A673 (cell line): Measurements from ENCODE around the gene CYBC1.

Source experiments
- EZH2 ChIP-seq: fragments of 200-600 bp; sonication (generic); IDR thresholded peaks from 2 replicates; pipeline ENCODE4 v1.6.1; 2017; ENCODE audit warnings: borderline replicate concordance, low read depth, mild to moderate bottlenecking, mixed read lengths, antibody characterized with exemption, low read length; ENCODE audit not compliant: poor library complexity, severe bottlenecking
- TF ChIP-seq, protein P1 (sequence below): fragments of 300-800, 200-600 bp; sonication (generic); conservative IDR thresholded peaks from 2 replicates; pipeline ENCODE4 v1.5.1; 2017; ENCODE audit warnings: low read depth, mild to moderate bottlenecking, antibody characterized with exemption, low read length, moderate library complexity, mixed read lengths

DNA sequence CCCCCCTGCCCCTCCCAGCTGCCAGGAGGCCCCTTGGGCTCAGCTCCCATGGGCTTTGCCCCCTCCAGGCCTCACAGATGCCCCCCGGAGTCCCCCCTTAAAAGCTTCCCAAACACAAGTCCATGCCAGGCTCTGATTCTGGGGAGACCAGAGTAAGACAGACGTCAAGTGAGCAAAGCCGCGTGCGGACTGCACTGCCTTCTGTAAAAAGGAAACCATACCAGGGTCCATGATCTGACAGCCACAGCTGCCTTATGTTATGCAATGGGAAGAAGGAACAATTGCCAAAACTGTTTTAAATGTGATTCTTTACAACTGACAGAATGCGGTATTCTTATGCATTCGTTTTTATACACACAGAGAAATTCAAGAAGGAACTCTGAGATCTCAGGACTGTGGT is 50.3 kb downstream of the CYBC1 start:
- TF ChIP-seq, protein P1, sequence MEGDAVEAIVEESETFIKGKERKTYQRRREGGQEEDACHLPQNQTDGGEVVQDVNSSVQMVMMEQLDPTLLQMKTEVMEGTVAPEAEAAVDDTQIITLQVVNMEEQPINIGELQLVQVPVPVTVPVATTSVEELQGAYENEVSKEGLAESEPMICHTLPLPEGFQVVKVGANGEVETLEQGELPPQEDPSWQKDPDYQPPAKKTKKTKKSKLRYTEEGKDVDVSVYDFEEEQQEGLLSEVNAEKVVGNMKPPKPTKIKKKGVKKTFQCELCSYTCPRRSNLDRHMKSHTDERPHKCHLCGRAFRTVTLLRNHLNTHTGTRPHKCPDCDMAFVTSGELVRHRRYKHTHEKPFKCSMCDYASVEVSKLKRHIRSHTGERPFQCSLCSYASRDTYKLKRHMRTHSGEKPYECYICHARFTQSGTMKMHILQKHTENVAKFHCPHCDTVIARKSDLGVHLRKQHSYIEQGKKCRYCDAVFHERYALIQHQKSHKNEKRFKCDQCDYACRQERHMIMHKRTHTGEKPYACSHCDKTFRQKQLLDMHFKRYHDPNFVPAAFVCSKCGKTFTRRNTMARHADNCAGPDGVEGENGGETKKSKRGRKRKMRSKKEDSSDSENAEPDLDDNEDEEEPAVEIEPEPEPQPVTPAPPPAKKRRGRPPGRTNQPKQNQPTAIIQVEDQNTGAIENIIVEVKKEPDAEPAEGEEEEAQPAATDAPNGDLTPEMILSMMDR, result no peak
- no peak for TF ChIP-seq EZH2
